H1 (cell line): ENCODE measurements around the gene POLR1D. TPM values are rescaled to one million over a fixed set of nuclear protein-coding genes. Genes with fewer than 3 reads are reported as not detected.

Experiments used
- CTCF ChIA-PET: fragments of 300-600 bp; sonication (Branson Sonifier 250); formaldehyde crosslinking; loops from one replicate; lab custom pipeline; 2021; ENCODE audit not compliant: partially characterized antibody; lab: Charles Lee
- POLR2A ChIA-PET: fragments of 300-600 bp; sonication (Branson Sonifier 250); formaldehyde crosslinking; loops from one replicate; lab custom pipeline; 2021; ENCODE audit warnings: inconsistent platforms; ENCODE audit not compliant: partially characterized antibody; lab: Charles Lee
- DNase-seq, 2 experiments: peaks; one replicate each; pipeline versions ENCODE4 v3.0.0 to v3.0.0-alpha.2; 2010 to 2022; ENCODE audit warnings: low spot score in 2 of 2, low read depth in 1 of 2, mixed read lengths in 1 of 2
- FAIRE-seq: peaks from 2 replicates; lab custom pipeline; 2011; peaks lifted over from hg19 to GRCh38; lab: Jason Lieb, UNC
- H2AFZ ChIP-seq: 2 replicates; pipeline ENCODE4 v1.8.1; 2012; ENCODE audit warnings: low read length, inconsistent platforms
- H2AK5ac ChIP-seq: 2 replicates; pipeline ENCODE4 v1.6.1; 2013; ENCODE audit warnings: low read depth, low read length
- H2BK120ac ChIP-seq: replicated peaks from 2 replicates; pipeline ENCODE3; 2013; ENCODE audit warnings: low read depth, low read length, inconsistent platforms
- H2BK12ac ChIP-seq: 2 replicates; pipeline ENCODE4 v1.6.1; 2013; ENCODE audit warnings: low read depth, low read length
- H2BK15ac ChIP-seq: 2 replicates; pipeline ENCODE4 v1.6.1; 2013; ENCODE audit warnings: low read length
- H2BK20ac ChIP-seq: 2 replicates; pipeline ENCODE4 v1.6.1; 2013; ENCODE audit warnings: low read length
- H2BK5ac ChIP-seq: 2 replicates; pipeline ENCODE4 v1.6.1; 2013; ENCODE audit warnings: low read depth, low read length
- H3K14ac ChIP-seq: 2 replicates; pipeline ENCODE4 v1.6.1; 2013; ENCODE audit warnings: inconsistent platforms; ENCODE audit not compliant: insufficient read length
- H3K18ac ChIP-seq: 2 replicates; pipeline ENCODE4 v1.6.1; 2013; ENCODE audit warnings: low read length; ENCODE audit errors: extremely low read depth
- H3K23ac ChIP-seq: 2 replicates; pipeline ENCODE4 v1.6.1; 2013; ENCODE audit warnings: inconsistent platforms; ENCODE audit not compliant: insufficient read length
- H3K23me2 ChIP-seq: 2 replicates; pipeline ENCODE4 v1.6.1; 2013; ENCODE audit warnings: low read depth, low read length
- H3K27ac ChIP-seq: 2 replicates; pipeline ENCODE4 v1.6.1; 2011; ENCODE audit warnings: low read depth, low read length, inconsistent platforms
- H3K27me3 ChIP-seq, 4 experiments: replicated peaks in 1 of 4; 1 replicate in 1 of 4; 2 replicates in 3 of 4; pipeline versions ENCODE4 v1.6.1 to v1.8.1; 2011 to 2013; ENCODE audit warnings: low read length in 3 of 4, mild to moderate bottlenecking in 3 of 4, inconsistent platforms in 2 of 4, mixed read lengths in 2 of 4, moderate library complexity in 1 of 4; ENCODE audit not compliant: control insufficient read depth in 3 of 4, insufficient read depth in 3 of 4; ENCODE audit errors: extremely low read depth in 1 of 4
- H3K36me3 ChIP-seq, 4 experiments: 2 replicates each; pipeline versions ENCODE4 v1.6.1 to v1.8.1; 2011 to 2013; ENCODE audit warnings: mild to moderate bottlenecking in 4 of 4, low read length in 3 of 4, moderate library complexity in 2 of 4, control low read depth in 1 of 4, inconsistent platforms in 1 of 4; ENCODE audit not compliant: insufficient read depth in 4 of 4, control insufficient read depth in 2 of 4
- H3K4ac ChIP-seq: replicated peaks from 2 replicates; pipeline ENCODE3; 2013; ENCODE audit warnings: low read length, low read depth, mixed read lengths, inconsistent platforms; ENCODE audit not compliant: insufficient read length
- H3K4me1 ChIP-seq, 4 experiments: replicated peaks in 1 of 4; 1 replicate in 1 of 4; 2 replicates in 3 of 4; pipeline versions ENCODE4 v1.6.1 to v1.8.1; 2011 to 2013; ENCODE audit warnings: low read length in 3 of 4, inconsistent platforms in 2 of 4, mixed read lengths in 1 of 4; ENCODE audit not compliant: insufficient read depth in 4 of 4, control insufficient read depth in 3 of 4
- H3K4me2 ChIP-seq, 2 experiments: 2 replicates each; pipeline versions ENCODE4 v1.6.1 to v1.8.1; 2011 to 2013; ENCODE audit warnings: low read depth in 2 of 2, low read length in 2 of 2, control low read depth in 1 of 2, inconsistent platforms in 1 of 2, mild to moderate bottlenecking in 1 of 2; ENCODE audit not compliant: insufficient read depth in 1 of 2
- H3K4me3 ChIP-seq, 4 experiments: fragments of 200-600, 300-600 bp in 1 of 4; sonication (generic), shearing (Covaris generic), sonication (Bioruptor Twin) in 1 of 4; 2 replicates each; pipeline versions ENCODE4 v1.5.1 to v1.8.1; 2011 to 2016; ENCODE audit warnings: low read length in 4 of 4, low read depth in 3 of 4, control low read depth in 2 of 4, inconsistent platforms in 2 of 4, mild to moderate bottlenecking in 2 of 4, mixed read lengths in 1 of 4, moderate library complexity in 1 of 4; ENCODE audit not compliant: insufficient read depth in 2 of 4; ENCODE audit errors: extremely low read depth in 1 of 4
- H3K56ac ChIP-seq: replicated peaks from 2 replicates; pipeline ENCODE3; 2013; ENCODE audit warnings: low read depth, mild to moderate bottlenecking, mixed read lengths, low read length, inconsistent platforms; ENCODE audit not compliant: insufficient read length
- H3K79me1 ChIP-seq: 2 replicates; pipeline ENCODE4 v1.6.1; 2013; ENCODE audit warnings: low read depth, low read length, control low read depth
- H3K79me2 ChIP-seq, 2 experiments: 2 replicates each; pipeline versions ENCODE4 v1.6.1 to v1.8.1; 2012 to 2013; ENCODE audit warnings: low read length in 2 of 2, mild to moderate bottlenecking in 2 of 2, inconsistent platforms in 1 of 2; ENCODE audit not compliant: insufficient read depth in 2 of 2, control insufficient read depth in 1 of 2
- H3K9ac ChIP-seq, 4 experiments: replicated peaks in 1 of 4; 1 replicate in 1 of 4; 2 replicates in 3 of 4; pipeline versions ENCODE4 v1.6.1 to v1.8.1; 2011 to 2013; ENCODE audit warnings: low read depth in 3 of 4, low read length in 3 of 4, control low read depth in 2 of 4, mild to moderate bottlenecking in 2 of 4, moderate library complexity in 2 of 4, inconsistent platforms in 1 of 4; ENCODE audit errors: extremely low read depth in 1 of 4
- H3K9me3 ChIP-seq, 2 experiments: 2 replicates each; pipeline versions ENCODE4 v1.6.1 to v1.8.1; 2012 to 2013; ENCODE audit warnings: mild to moderate bottlenecking in 2 of 2, moderate library complexity in 2 of 2, control low read depth in 1 of 2, inconsistent platforms in 1 of 2, low read depth in 1 of 2, low read length in 1 of 2, mixed read lengths in 1 of 2; ENCODE audit not compliant: insufficient read depth in 2 of 2
- H4K20me1 ChIP-seq, 2 experiments: replicated peaks in 1 of 2; 2 replicates each; pipeline versions ENCODE3 to v1.8.1; 2011 to 2013; ENCODE audit warnings: inconsistent platforms in 2 of 2, low read length in 2 of 2, mild to moderate bottlenecking in 1 of 2; ENCODE audit not compliant: insufficient read depth in 2 of 2, control insufficient read depth in 1 of 2
- H4K5ac ChIP-seq: 2 replicates; pipeline ENCODE4 v1.6.1; 2013; ENCODE audit warnings: low read length, low read depth, mixed read lengths, inconsistent platforms; ENCODE audit not compliant: insufficient read length
- H4K8ac ChIP-seq: 2 replicates; pipeline ENCODE4 v1.8.0; 2013; ENCODE audit warnings: mild to moderate bottlenecking, moderate library complexity, low read length, inconsistent platforms; ENCODE audit not compliant: insufficient read depth; ENCODE audit errors: extremely low read depth
- H4K91ac ChIP-seq: replicated peaks from 2 replicates; pipeline ENCODE3; 2013; ENCODE audit warnings: low read length, mixed read lengths, inconsistent platforms; ENCODE audit not compliant: insufficient read length
- JUND ChIP-seq: IDR thresholded peaks from 2 replicates; pipeline ENCODE4 v1.6.1; 2011; ENCODE audit warnings: mild to moderate bottlenecking, improper control_type of control experiment, low read length
- RAD21 ChIP-seq, 2 experiments: IDR thresholded peaks in 1 of 2; conservative IDR thresholded peaks in 1 of 2; 2 replicates each; pipeline ENCODE4 v1.6.1; 2011; ENCODE audit warnings: low read depth in 2 of 2, low read length in 2 of 2, improper control_type of control experiment in 1 of 2, inconsistent platforms in 1 of 2, mild to moderate bottlenecking in 1 of 2, moderate library complexity in 1 of 2
- WGBS, 2 experiments: shearing (Covaris generic) in 1 of 2; methylation state at CpG; one replicate each; pipeline versions ENCODE4 v1.1.6 to v1.1.7; 2013 to 2015; ENCODE audit warnings: low lambda C conversion rate in 2 of 2, mixed read lengths in 2 of 2, inconsistent platforms in 1 of 2, low coverage in 1 of 2, missing lambda C conversion rate in 1 of 2; ENCODE audit not compliant: insufficient replicate concordance in 2 of 2, insufficient coverage in 1 of 2, insufficient read length in 1 of 2; ENCODE audit errors: extremely low coverage in 1 of 2, missing lambda C conversion rate in 1 of 2; 5-methylcytosine and 5-hydroxymethylcytosine counted together
- polyA plus RNA-seq, 7 experiments: library from polyadenylated mRNA; depleted of rRNA in 3 of 7; stranded (reverse) in 5 of 7; unstranded in 2 of 7; fragments of >200 nt in 5 of 7; fragments of 200-250 nt in 2 of 7; gene quantifications; 1 replicate in 5 of 7; 2 replicates in 1 of 7; 4 replicates in 1 of 7; pipeline versions ENCODE4 v1.2.1 to v1.2.3, GENCODE V29; 2011 to 2013; ENCODE audit warnings: missing spikeins in 2 of 7, mixed read lengths in 2 of 7
- total RNA-seq: library from RNA; stranded (reverse); fragmentation: NEBNext Ultra II Directional; extraction: Animal tissue kit (Norgen Biotek cat#: 25700); gene quantifications from 2 replicates; pipeline ENCODE4 v1.2.1, GENCODE V29; 2021
- TF ChIP-seq, protein P1 (sequence below), 3 experiments: IDR thresholded peaks; 1 replicate in 2 of 3; 2 replicates in 1 of 3; pipeline versions ENCODE4 v1.5.1 to v1.6.1; 2011; ENCODE audit warnings: low read length in 3 of 3, mild to moderate bottlenecking in 3 of 3, inconsistent platforms in 2 of 3, low read depth in 1 of 3, moderate library complexity in 1 of 3; ENCODE audit not compliant: insufficient read depth in 1 of 3; ENCODE audit errors: control extremely low read depth in 1 of 3

Gene POLR1D
- total and polyA plus RNA-seq, 2 of the 8 experiments (the other 6 are each of a cell fraction or from before 2014, with no cell fraction given), result 226 to 232 TPM

DNA sequence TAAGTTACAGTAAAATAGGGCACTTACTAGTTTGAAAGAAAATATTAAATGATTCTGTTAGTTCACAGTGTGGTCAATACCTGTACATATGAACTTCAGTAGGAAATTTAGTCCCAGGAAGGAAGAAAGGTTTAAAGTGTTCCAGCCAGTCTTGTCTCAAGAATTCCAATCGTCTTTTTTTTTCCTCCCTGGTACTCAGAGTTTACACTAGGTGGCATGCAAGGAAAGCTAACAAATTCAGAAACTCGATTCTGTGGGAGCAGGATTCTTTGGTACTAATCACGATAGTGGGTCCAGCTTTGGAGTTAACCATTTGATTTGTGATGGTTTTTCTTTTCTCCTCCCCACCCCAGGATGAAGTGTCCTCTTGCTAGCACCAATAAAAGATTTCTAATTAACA is 43.6 kb downstream of the POLR1D start:
- Histone ChIP-seq H3K18ac (no peak overlapping the region), H3K4me1 (peaks cover 0 to 3% (median 0%) of the 10 kb centered on the region in 4 experiments; a peak in 2 of 7 replicates), H3K4me2 (no peak overlapping the region)
- no peak for DNase-seq
- peak; percentile 91 for FAIRE-seq
- no peak for TF ChIP-seq JUND
- TF ChIP-seq, protein P1, sequence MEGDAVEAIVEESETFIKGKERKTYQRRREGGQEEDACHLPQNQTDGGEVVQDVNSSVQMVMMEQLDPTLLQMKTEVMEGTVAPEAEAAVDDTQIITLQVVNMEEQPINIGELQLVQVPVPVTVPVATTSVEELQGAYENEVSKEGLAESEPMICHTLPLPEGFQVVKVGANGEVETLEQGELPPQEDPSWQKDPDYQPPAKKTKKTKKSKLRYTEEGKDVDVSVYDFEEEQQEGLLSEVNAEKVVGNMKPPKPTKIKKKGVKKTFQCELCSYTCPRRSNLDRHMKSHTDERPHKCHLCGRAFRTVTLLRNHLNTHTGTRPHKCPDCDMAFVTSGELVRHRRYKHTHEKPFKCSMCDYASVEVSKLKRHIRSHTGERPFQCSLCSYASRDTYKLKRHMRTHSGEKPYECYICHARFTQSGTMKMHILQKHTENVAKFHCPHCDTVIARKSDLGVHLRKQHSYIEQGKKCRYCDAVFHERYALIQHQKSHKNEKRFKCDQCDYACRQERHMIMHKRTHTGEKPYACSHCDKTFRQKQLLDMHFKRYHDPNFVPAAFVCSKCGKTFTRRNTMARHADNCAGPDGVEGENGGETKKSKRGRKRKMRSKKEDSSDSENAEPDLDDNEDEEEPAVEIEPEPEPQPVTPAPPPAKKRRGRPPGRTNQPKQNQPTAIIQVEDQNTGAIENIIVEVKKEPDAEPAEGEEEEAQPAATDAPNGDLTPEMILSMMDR (IDR thresholded peaks at IDR 0.05; ENCODE audit: control extremely low read depth in 1 of 3, insufficient read depth in 1 of 3, low read depth in 1 of 3, low read length in 3 of 3), result peak in 2 of 3 experiments; percentile 43 to 49; a peak in 2 of 4 replicates
- peak; percentile 68 to 77 for TF ChIP-seq RAD21 (IDR thresholded peaks at IDR 0.05 in 1 of 2, conservative IDR thresholded peaks at IDR 0.05 in 1 of 2; ENCODE audit: low read depth in 2 of 2, low read length in 2 of 2)
- TF ChIP-seq, all 59 proteins: peak for 2
- Histone ChIP-seq H3K14ac (no peak overlapping the region), H3K23ac (no peak overlapping the region), H3K9me3 (no peaks in the 10 kb centered on the region), H2BK5ac (no peak overlapping the region), H3K36me3 (peaks cover 0 to 4% (median 2%) of the 10 kb centered on the region in 4 experiments; a peak in 3 of 8 replicates), H2AFZ (no peak overlapping the region), H3K79me2 (no peaks in the 10 kb centered on the region; a peak in 1 of 4 replicates), H4K91ac (no peak overlapping the region), H2BK120ac (no peak overlapping the region), H2AK5ac (no peak overlapping the region), H2BK15ac (no peak overlapping the region), H3K4me3 (no peak overlapping the region), H4K20me1 (peaks cover 1 to 3% of the 10 kb centered on the region in 2 experiments), H3K23me2 (no peaks in the 10 kb centered on the region), H4K5ac (no peak overlapping the region), H2BK20ac (no peak overlapping the region), H3K79me1 (no peaks in the 10 kb centered on the region; the same call in 1 of the 2 replicates), H3K9ac (no peak overlapping the region), H3K56ac (no peak overlapping the region), H2BK12ac (no peak overlapping the region), H3K4ac (no peak overlapping the region), H4K8ac (no peak overlapping the region), H3K27me3 (no peaks in the 10 kb centered on the region), H3K27ac (no peak overlapping the region)
- 81% methylated on average over 3 of the region's 3 CpGs; no CpG with 5 or more reads in 1 of the 2 experiments for WGBS, 2 experiments
- ChIA-PET CTCF (interaction anchor here (0.8 to 11.6 kb wide), 15 partner anchors 9 to 188 kb away, joined by 3 to 112 read pairs (median 4); no protein-coding TSS in a partner anchor), POLR2A (no interaction called here)
